Measurements from ENCODE around the gene MLXIPL.
"Not testable (repeated sequence)": the region's sequence is repeated elsewhere in the genome, so short reads cannot be mapped to it uniquely, and the experiment has no call there.

Gene MLXIPL

GRCh38 chr7:73623798-73624668 is at the start of gene MLXIPL:
MLXIPL (minus strand) TSS chr7:73624522; CDS start chr7:73624492, 30 bp downstream.
- peak; percentile 94 for DNase-seq (ENCODE audit: low spot score)

- DNase-seq (ENCODE audit: low spot score), result no peak
Observed at GRCh38 chr7:73671857-73672445, 47.6 kb upstream of the MLXIPL start.

GRCh38 chr7:73671322-73671661 is 47.0 kb upstream of the MLXIPL start:
- no peak for DNase-seq (ENCODE audit: low spot score)

- DNase-seq (ENCODE audit: low spot score), result no peak
Observed at GRCh38 chr7:73669858-73670385, 45.6 kb upstream of the MLXIPL start.

GRCh38 chr7:73669288-73669701 is 45.0 kb upstream of the MLXIPL start:
- DNase-seq (ENCODE audit: low spot score), result no peak

GRCh38 chr7:73668886-73669230 is 44.5 kb upstream of the MLXIPL start:
- no peak for DNase-seq (ENCODE audit: low spot score)

- DNase-seq (ENCODE audit: low spot score), result no peak
Observed at GRCh38 chr7:73668103-73668885, 44.0 kb upstream of the MLXIPL start.

- DNase-seq (ENCODE audit: low spot score), result peak; percentile 99
Observed at GRCh38 chr7:73667344-73668102, 43.2 kb upstream of the MLXIPL start, which contains the start of gene VPS37D. VPS37D (plus strand) TSS chr7:73667831; CDS start chr7:73667959, 128 bp downstream.

- DNase-seq (ENCODE audit: low spot score), result no peak
Observed at GRCh38 chr7:73663033-73663432, 38.7 kb upstream of the MLXIPL start.

GRCh38 chr7:73660594-73660993 is 36.3 kb upstream of the MLXIPL start:
- DNase-seq (ENCODE audit: low spot score), result not testable (repeated sequence)

GRCh38 chr7:73659983-73660382 is 35.7 kb upstream of the MLXIPL start:
- DNase-seq (ENCODE audit: low spot score), result no peak

GRCh38 chr7:73655309-73655708 is 31.0 kb upstream of the MLXIPL start:
- not testable (repeated sequence) for DNase-seq (ENCODE audit: low spot score)

- DNase-seq (ENCODE audit: low spot score), result no peak
Observed at GRCh38 chr7:73652541-73652949, 28.2 kb upstream of the MLXIPL start.

GRCh38 chr7:73650524-73650923 is 26.2 kb upstream of the MLXIPL start:
- DNase-seq (ENCODE audit: low spot score), result no peak

- no peak for DNase-seq (ENCODE audit: low spot score)
Observed at GRCh38 chr7:73649576-73649975, 25.3 kb upstream of the MLXIPL start.

GRCh38 chr7:73648593-73649332 is 24.4 kb upstream of the MLXIPL start:
- DNase-seq (ENCODE audit: low spot score), result no peak

GRCh38 chr7:73647725-73648592 is 23.6 kb upstream of the MLXIPL start:
- DNase-seq (ENCODE audit: low spot score), result peak; percentile 58

GRCh38 chr7:73646785-73647724 is 22.7 kb upstream of the MLXIPL start:
- DNase-seq (ENCODE audit: low spot score), result no peak

- no peak for DNase-seq (ENCODE audit: low spot score)
Observed at GRCh38 chr7:73645643-73646174, 21.4 kb upstream of the MLXIPL start.
